GM23338 (cell line): ENCODE results near the gene KRTAP19-8. TPM values are rescaled to one million over a fixed set of nuclear protein-coding genes. Genes with fewer than 3 reads are reported as not detected.

Source experiments
- ATAC-seq: fragments of 200-7000 bp; cut with Tn5 transposase; 3 replicates; pipeline ENCODE4 v1.9.1; 2020
- DNase-seq: peaks from one replicate; pipeline ENCODE4 v3.0.0-alpha.2; 2015; ENCODE audit warnings: low spot score
- H2AFZ ChIP-seq: fragments of 200-600 bp; sonication (generic); 2 replicates; pipeline ENCODE4 v1.8.0; 2016; ENCODE audit warnings: antibody characterized with exemption, mild to moderate bottlenecking, moderate library complexity
- H3F3A ChIP-seq: fragments of 200-600 bp; sonication (generic); replicated peaks from 2 replicates; pipeline ENCODE4 v1.8.0; 2017; ENCODE audit warnings: antibody characterized with exemption, mixed run types, low read depth
- H3K27ac ChIP-seq: fragments of 200-600 bp; sonication (generic); 2 replicates; pipeline ENCODE4 v1.6.1; 2016; ENCODE audit warnings: low read depth
- H3K27me3 ChIP-seq: fragments of 200-600 bp; sonication (generic); 2 replicates; pipeline ENCODE4 v1.8.0; 2016; ENCODE audit warnings: mild to moderate bottlenecking, mixed run types, moderate library complexity; ENCODE audit not compliant: insufficient read depth
- H3K36me3 ChIP-seq: fragments of 200-600 bp; sonication (generic); 2 replicates; pipeline ENCODE4 v1.8.0; 2016; ENCODE audit warnings: mild to moderate bottlenecking; ENCODE audit not compliant: insufficient read depth
- H3K4me1 ChIP-seq: fragments of 200-600 bp; sonication (generic); 2 replicates; pipeline ENCODE4 v1.8.0; 2016; ENCODE audit warnings: mild to moderate bottlenecking, moderate library complexity; ENCODE audit not compliant: insufficient read depth
- H3K4me2 ChIP-seq: fragments of 200-600 bp; sonication (generic); 2 replicates; pipeline ENCODE4 v1.7.1; 2017; ENCODE audit warnings: mixed run types
- H3K4me3 ChIP-seq: fragments of 200-600 bp; sonication (generic); 2 replicates; pipeline ENCODE4 v1.6.1; 2016; ENCODE audit warnings: mixed run types
- H3K79me2 ChIP-seq: fragments of 200-600 bp; sonication (generic); replicated peaks from 2 replicates; pipeline ENCODE4 v1.8.0; 2017; ENCODE audit warnings: mild to moderate bottlenecking; ENCODE audit not compliant: insufficient read depth
- H3K9me2 ChIP-seq: fragments of 200-600 bp; sonication (generic); 2 replicates; pipeline ENCODE4 v1.8.0; 2017; ENCODE audit not compliant: insufficient read depth
- H4K20me1 ChIP-seq: fragments of 200-600 bp; sonication (generic); replicated peaks from 2 replicates; pipeline ENCODE4 v1.8.0; 2017; ENCODE audit warnings: mild to moderate bottlenecking; ENCODE audit not compliant: insufficient read depth
- H3K27ac Mint-ChIP-seq: 2 replicates; pipeline ENCODE4 v1.8.0; 2020; ENCODE audit warnings: inconsistent platforms, mild to moderate bottlenecking, moderate library complexity, mixed read lengths
- H3K27me3 Mint-ChIP-seq: 3 replicates; pipeline ENCODE4 v1.8.0; 2022; ENCODE audit warnings: low read depth, mild to moderate bottlenecking, moderate library complexity, mixed read lengths, inconsistent platforms; ENCODE audit not compliant: insufficient read depth, poor library complexity
- H3K36me3 Mint-ChIP-seq: 3 replicates; pipeline ENCODE4 v1.8.0; 2021; ENCODE audit warnings: low read depth, mild to moderate bottlenecking, inconsistent platforms, moderate library complexity, mixed read lengths
- H3K4me1 Mint-ChIP-seq: 3 replicates; pipeline ENCODE4 v1.8.0; 2020; ENCODE audit warnings: mild to moderate bottlenecking, inconsistent platforms, mixed read lengths
- H3K4me3 Mint-ChIP-seq: 3 replicates; pipeline ENCODE4 v1.8.0; 2021; ENCODE audit warnings: moderate library complexity, mild to moderate bottlenecking, inconsistent platforms, mixed read lengths
- H3K9me3 Mint-ChIP-seq: 3 replicates; pipeline ENCODE4 v1.8.0; 2020; ENCODE audit warnings: moderate library complexity, mild to moderate bottlenecking, inconsistent platforms, mixed read lengths
- CREB1 ChIP-seq: fragments of 250-450 bp; sonication (Bioruptor Pico); IDR thresholded peaks from 2 replicates; pipeline ENCODE4 v1.5.0; 2020; ENCODE audit warnings: low read depth, mild to moderate bottlenecking, moderate library complexity
- EZH2phosphoT487 ChIP-seq: fragments of 200-600 bp; sonication (generic); IDR thresholded peaks from one replicate; pipeline ENCODE4 v1.8.1; 2018; ENCODE audit warnings: antibody characterized with exemption; ENCODE audit not compliant: unreplicated experiment
- JUNB ChIP-seq: IDR thresholded peaks from one replicate; pipeline ENCODE4 v1.6.1; 2016; ENCODE audit warnings: antibody characterized with exemption; ENCODE audit not compliant: unreplicated experiment
- NANOG ChIP-seq: IDR thresholded peaks from 2 replicates; pipeline ENCODE4 v1.6.1; 2016; ENCODE audit warnings: antibody characterized with exemption, borderline replicate concordance
- POLR2AphosphoS5 ChIP-seq: IDR thresholded peaks from 2 replicates; pipeline ENCODE4 v1.6.1; 2016; ENCODE audit warnings: antibody characterized with exemption, low read depth
- STAT1 ChIP-seq: IDR thresholded peaks from one replicate; pipeline ENCODE4 v1.6.1; 2016; ENCODE audit warnings: antibody characterized with exemption; ENCODE audit not compliant: unreplicated experiment
- ZNF114 ChIP-seq: fragments of 250-450 bp; sonication (Bioruptor Pico); IDR thresholded peaks from 2 replicates; pipeline ENCODE4 v1.5.0; 2020; ENCODE audit warnings: mild to moderate bottlenecking, moderate library complexity
- ZNF331 ChIP-seq: fragments of 250-450 bp; sonication (Bioruptor Pico); IDR thresholded peaks from 2 replicates; pipeline ENCODE4 v1.5.0; 2020; ENCODE audit warnings: low read depth, mild to moderate bottlenecking, moderate library complexity
- polyA plus RNA-seq: library from polyadenylated mRNA; unstranded; fragments of >200 nt; fragmentation: Nextera tagmentation; extraction: Ambion mirVana; gene quantifications from 2 replicates; pipeline ENCODE4 v1.2.1, GENCODE V29; 2016
- total RNA-seq: library from RNA; depleted of rRNA; stranded (reverse); fragments of >200 nt; shearing (Covaris generic); gene quantifications from 2 replicates; pipeline ENCODE4 v1.2.3, GENCODE V29; 2014
- TF ChIP-seq, protein P1 (sequence below), 2 experiments: fragments of 200-600 bp in 1 of 2; sonication (generic) in 1 of 2; conservative IDR thresholded peaks; 2 replicates each; pipeline versions ENCODE4 v1.5.1 to v1.6.1; 2016 to 2017; ENCODE audit warnings: antibody characterized with exemption in 2 of 2, low read depth in 2 of 2, mild to moderate bottlenecking in 2 of 2, moderate library complexity in 1 of 2
- TF ChIP-seq, protein P2 (sequence below): fragments of 250-450 bp; sonication (Bioruptor Pico); IDR thresholded peaks from 2 replicates; pipeline ENCODE4 v1.5.0; 2020; ENCODE audit warnings: mild to moderate bottlenecking, moderate library complexity
- TF ChIP-seq, protein P3 (sequence below): IDR thresholded peaks from one replicate; pipeline ENCODE4 v1.6.1; 2018; ENCODE audit warnings: antibody characterized with exemption; ENCODE audit not compliant: unreplicated experiment
- TF ChIP-seq, protein P4 (sequence below): IDR thresholded peaks from 2 replicates; pipeline ENCODE4 v1.6.1; 2016; ENCODE audit warnings: antibody characterized with exemption

The KRTAP19-8 gene
- total and polyA plus RNA-seq, 2 experiments from 2014 or later: not detected

DNA sequence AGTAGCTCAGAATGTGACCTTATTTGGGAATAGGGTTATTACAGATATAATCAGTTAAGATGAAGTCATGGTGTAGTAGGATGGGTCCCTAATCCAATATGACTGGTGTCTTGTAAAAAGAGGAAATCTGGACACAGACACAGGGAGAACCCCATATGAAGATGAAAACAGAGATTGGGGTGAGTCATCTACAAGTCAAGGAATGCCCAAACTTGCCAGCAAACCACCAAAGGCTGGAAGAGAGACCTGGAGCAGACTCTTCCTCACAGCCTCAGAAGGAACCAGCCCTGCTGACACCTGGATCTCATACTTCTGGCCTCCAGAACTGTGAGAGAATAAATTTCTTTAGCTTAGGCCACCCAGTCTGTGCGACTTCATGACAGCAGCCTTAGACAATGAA, 29.9 kb downstream of the KRTAP19-8 start:
- Mint-ChIP-seq H3K9me3 (peaks cover 6% of the 10 kb centered on the region), H3K27ac (no peak overlapping the region), H3K27me3 (peaks cover 6% of the 10 kb centered on the region), H3K4me3 (no peak overlapping the region), H3K36me3 (0 out of 3 replicates have a peak, but pooled peaks cover 4% of the 10 kb centered on the region), H3K4me1 (no peaks in the 10 kb centered on the region)
- no peaks in the 10 kb centered on the region for H3K9me2 ChIP-seq
- H3K27ac ChIP-seq: no peak overlapping the region
- H4K20me1 ChIP-seq: no peaks in the 10 kb centered on the region
- no peaks in the 10 kb centered on the region for H3K36me3 ChIP-seq
- no peak for DNase-seq
- no peak for ATAC-seq
- no peak overlapping the region for H2AFZ ChIP-seq
- no peak overlapping the region for H3K4me2 ChIP-seq
- H3F3A ChIP-seq: no peaks in the 10 kb centered on the region
- H3K4me1 ChIP-seq: no peaks in the 10 kb centered on the region
- no peaks in the 10 kb centered on the region for H3K79me2 ChIP-seq
- no peak overlapping the region for H3K4me3 ChIP-seq
- no peaks in the 10 kb centered on the region for H3K27me3 ChIP-seq
- no peak for TF ChIP-seq NANOG
- TF ChIP-seq STAT1: no peak
- TF ChIP-seq ZNF114 (CRISPR knock-in tag): no peak
- TF ChIP-seq, protein P1, sequence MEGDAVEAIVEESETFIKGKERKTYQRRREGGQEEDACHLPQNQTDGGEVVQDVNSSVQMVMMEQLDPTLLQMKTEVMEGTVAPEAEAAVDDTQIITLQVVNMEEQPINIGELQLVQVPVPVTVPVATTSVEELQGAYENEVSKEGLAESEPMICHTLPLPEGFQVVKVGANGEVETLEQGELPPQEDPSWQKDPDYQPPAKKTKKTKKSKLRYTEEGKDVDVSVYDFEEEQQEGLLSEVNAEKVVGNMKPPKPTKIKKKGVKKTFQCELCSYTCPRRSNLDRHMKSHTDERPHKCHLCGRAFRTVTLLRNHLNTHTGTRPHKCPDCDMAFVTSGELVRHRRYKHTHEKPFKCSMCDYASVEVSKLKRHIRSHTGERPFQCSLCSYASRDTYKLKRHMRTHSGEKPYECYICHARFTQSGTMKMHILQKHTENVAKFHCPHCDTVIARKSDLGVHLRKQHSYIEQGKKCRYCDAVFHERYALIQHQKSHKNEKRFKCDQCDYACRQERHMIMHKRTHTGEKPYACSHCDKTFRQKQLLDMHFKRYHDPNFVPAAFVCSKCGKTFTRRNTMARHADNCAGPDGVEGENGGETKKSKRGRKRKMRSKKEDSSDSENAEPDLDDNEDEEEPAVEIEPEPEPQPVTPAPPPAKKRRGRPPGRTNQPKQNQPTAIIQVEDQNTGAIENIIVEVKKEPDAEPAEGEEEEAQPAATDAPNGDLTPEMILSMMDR (conservative IDR thresholded peaks at IDR 0.05; ENCODE audit: low read depth in 2 of 2): no peak
- no peak for TF ChIP-seq JUNB
- no peak for TF ChIP-seq EZH2phosphoT487
- TF ChIP-seq, protein P2, sequence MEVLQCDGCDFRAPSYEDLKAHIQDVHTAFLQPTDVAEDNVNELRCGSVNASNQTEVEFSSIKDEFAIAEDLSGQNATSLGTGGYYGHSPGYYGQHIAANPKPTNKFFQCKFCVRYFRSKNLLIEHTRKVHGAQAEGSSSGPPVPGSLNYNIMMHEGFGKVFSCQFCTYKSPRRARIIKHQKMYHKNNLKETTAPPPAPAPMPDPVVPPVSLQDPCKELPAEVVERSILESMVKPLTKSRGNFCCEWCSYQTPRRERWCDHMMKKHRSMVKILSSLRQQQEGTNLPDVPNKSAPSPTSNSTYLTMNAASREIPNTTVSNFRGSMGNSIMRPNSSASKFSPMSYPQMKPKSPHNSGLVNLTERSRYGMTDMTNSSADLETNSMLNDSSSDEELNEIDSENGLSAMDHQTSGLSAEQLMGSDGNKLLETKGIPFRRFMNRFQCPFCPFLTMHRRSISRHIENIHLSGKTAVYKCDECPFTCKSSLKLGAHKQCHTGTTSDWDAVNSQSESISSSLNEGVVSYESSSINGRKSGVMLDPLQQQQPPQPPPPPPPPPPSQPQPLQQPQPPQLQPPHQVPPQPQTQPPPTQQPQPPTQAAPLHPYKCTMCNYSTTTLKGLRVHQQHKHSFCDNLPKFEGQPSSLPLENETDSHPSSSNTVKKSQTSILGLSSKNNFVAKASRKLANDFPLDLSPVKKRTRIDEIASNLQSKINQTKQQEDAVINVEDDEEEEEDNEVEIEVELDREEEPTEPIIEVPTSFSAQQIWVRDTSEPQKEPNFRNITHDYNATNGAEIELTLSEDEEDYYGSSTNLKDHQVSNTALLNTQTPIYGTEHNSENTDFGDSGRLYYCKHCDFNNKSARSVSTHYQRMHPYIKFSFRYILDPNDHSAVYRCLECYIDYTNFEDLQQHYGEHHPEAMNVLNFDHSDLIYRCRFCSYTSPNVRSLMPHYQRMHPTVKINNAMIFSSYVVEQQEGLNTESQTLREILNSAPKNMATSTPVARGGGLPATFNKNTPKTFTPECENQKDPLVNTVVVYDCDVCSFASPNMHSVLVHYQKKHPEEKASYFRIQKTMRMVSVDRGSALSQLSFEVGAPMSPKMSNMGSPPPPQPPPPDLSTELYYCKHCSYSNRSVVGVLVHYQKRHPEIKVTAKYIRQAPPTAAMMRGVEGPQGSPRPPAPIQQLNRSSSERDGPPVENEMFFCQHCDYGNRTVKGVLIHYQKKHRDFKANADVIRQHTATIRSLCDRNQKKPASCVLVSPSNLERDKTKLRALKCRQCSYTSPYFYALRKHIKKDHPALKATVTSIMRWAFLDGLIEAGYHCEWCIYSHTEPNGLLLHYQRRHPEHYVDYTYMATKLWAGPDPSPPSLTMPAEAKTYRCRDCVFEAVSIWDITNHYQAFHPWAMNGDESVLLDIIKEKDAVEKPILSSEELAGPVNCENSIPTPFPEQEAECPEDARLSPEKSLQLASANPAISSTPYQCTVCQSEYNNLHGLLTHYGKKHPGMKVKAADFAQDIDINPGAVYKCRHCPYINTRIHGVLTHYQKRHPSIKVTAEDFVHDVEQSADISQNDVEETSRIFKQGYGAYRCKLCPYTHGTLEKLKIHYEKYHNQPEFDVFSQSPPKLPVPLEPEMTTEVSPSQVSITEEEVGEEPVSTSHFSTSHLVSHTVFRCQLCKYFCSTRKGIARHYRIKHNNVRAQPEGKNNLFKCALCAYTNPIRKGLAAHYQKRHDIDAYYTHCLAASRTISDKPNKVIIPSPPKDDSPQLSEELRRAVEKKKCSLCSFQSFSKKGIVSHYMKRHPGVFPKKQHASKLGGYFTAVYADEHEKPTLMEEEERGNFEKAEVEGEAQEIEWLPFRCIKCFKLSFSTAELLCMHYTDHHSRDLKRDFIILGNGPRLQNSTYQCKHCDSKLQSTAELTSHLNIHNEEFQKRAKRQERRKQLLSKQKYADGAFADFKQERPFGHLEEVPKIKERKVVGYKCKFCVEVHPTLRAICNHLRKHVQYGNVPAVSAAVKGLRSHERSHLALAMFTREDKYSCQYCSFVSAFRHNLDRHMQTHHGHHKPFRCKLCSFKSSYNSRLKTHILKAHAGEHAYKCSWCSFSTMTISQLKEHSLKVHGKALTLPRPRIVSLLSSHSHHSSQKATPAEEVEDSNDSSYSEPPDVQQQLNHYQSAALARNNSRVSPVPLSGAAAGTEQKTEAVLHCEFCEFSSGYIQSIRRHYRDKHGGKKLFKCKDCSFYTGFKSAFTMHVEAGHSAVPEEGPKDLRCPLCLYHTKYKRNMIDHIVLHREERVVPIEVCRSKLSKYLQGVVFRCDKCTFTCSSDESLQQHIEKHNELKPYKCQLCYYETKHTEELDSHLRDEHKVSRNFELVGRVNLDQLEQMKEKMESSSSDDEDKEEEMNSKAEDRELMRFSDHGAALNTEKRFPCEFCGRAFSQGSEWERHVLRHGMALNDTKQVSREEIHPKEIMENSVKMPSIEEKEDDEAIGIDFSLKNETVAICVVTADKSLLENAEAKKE: no peak
- no peak for TF ChIP-seq ZNF331
- TF ChIP-seq CREB1 (CRISPR knock-in tag): no peak
- TF ChIP-seq, protein P3, sequence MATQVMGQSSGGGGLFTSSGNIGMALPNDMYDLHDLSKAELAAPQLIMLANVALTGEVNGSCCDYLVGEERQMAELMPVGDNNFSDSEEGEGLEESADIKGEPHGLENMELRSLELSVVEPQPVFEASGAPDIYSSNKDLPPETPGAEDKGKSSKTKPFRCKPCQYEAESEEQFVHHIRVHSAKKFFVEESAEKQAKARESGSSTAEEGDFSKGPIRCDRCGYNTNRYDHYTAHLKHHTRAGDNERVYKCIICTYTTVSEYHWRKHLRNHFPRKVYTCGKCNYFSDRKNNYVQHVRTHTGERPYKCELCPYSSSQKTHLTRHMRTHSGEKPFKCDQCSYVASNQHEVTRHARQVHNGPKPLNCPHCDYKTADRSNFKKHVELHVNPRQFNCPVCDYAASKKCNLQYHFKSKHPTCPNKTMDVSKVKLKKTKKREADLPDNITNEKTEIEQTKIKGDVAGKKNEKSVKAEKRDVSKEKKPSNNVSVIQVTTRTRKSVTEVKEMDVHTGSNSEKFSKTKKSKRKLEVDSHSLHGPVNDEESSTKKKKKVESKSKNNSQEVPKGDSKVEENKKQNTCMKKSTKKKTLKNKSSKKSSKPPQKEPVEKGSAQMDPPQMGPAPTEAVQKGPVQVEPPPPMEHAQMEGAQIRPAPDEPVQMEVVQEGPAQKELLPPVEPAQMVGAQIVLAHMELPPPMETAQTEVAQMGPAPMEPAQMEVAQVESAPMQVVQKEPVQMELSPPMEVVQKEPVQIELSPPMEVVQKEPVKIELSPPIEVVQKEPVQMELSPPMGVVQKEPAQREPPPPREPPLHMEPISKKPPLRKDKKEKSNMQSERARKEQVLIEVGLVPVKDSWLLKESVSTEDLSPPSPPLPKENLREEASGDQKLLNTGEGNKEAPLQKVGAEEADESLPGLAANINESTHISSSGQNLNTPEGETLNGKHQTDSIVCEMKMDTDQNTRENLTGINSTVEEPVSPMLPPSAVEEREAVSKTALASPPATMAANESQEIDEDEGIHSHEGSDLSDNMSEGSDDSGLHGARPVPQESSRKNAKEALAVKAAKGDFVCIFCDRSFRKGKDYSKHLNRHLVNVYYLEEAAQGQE: no peak
- TF ChIP-seq POLR2AphosphoS5: no peak
- TF ChIP-seq, protein P4, sequence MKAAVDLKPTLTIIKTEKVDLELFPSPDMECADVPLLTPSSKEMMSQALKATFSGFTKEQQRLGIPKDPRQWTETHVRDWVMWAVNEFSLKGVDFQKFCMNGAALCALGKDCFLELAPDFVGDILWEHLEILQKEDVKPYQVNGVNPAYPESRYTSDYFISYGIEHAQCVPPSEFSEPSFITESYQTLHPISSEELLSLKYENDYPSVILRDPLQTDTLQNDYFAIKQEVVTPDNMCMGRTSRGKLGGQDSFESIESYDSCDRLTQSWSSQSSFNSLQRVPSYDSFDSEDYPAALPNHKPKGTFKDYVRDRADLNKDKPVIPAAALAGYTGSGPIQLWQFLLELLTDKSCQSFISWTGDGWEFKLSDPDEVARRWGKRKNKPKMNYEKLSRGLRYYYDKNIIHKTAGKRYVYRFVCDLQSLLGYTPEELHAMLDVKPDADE: no peak
